GM10266 (cell line): Measurements from ENCODE around the gene C1QTNF6.

Experiments used
- DNase-seq: peaks from one replicate; pipeline ENCODE4 v3.0.0; 2012; ENCODE audit errors: extremely low spot score
- TF ChIP-seq, protein P1 (sequence below): IDR thresholded peaks from 2 replicates; pipeline ENCODE4 v1.5.1; 2012; ENCODE audit warnings: mild to moderate bottlenecking, low read depth; ENCODE audit not compliant: control insufficient read depth, insufficient read depth; ENCODE audit errors: missing control alignments

C1QTNF6 gene

DNA sequence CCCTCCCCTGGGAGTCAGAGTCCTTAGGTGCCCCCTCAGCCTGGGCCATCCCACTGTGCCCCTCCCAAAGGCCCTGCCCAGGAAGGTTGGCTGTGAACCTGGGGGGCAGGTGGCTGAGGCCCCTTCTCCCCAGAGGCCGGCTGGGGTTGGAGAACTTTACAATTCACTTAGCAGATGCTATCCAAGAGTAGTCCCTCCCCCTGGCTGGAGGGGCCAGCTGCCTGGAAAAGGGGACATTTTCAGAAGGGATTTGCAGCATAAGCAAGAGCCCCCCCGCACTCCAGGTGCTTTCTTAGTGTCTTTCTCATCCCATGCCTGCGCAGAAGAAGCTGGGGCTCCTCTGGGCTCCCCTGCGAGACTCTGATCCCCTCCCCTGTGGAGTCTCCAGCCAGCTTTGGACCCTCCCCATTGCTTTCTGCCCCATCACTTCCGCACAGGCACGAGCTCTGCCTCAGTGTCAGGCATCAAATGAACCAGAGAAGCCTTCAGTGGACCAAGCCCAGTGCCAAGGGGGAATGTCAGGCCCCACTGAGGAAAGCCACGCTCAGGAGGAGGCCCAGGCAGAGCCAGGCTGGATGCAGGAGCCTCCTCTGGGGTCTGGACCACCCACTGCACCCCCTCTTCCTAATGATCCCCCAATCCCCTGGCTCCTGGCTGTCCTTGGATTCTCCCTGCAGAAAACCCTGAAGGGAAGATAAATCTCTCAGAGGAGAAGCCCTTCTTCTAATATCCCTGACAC lies 20.5 kb upstream of the C1QTNF6 start:
- DNase-seq, result no peak
- TF ChIP-seq, protein P1, sequence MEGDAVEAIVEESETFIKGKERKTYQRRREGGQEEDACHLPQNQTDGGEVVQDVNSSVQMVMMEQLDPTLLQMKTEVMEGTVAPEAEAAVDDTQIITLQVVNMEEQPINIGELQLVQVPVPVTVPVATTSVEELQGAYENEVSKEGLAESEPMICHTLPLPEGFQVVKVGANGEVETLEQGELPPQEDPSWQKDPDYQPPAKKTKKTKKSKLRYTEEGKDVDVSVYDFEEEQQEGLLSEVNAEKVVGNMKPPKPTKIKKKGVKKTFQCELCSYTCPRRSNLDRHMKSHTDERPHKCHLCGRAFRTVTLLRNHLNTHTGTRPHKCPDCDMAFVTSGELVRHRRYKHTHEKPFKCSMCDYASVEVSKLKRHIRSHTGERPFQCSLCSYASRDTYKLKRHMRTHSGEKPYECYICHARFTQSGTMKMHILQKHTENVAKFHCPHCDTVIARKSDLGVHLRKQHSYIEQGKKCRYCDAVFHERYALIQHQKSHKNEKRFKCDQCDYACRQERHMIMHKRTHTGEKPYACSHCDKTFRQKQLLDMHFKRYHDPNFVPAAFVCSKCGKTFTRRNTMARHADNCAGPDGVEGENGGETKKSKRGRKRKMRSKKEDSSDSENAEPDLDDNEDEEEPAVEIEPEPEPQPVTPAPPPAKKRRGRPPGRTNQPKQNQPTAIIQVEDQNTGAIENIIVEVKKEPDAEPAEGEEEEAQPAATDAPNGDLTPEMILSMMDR, result no peak

DNA sequence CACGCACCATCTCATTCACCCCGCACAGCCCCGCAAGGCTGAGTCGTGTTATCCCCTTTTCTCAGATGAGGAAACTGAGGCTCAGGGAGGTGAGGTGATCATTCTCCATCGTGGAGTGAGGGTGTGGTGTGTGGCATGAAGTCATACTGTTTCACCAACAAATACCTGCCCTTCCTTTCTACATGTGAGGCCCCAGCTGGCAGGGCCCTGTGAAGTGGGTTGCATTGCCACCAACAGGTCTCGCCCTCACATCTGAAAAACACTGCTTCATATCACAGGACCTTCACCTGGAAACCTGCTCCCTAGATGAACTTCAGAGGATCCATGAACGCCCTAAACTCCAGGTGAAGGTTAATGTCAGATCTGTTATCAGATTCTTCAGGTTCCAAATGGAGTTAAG lies 19.9 kb upstream of the C1QTNF6 start:
- no peak for DNase-seq
- TF ChIP-seq, protein P1, result no peak

- TF ChIP-seq, protein P1, result no peak
- no peak for DNase-seq
Observed at GRCh38 chr22:37206841-37207821, 19.1 kb upstream of the C1QTNF6 start.

GRCh38 chr22:37206118-37206840 lies 18.2 kb upstream of the C1QTNF6 start:
- no peak for DNase-seq
- TF ChIP-seq, protein P1, result no peak

DNA sequence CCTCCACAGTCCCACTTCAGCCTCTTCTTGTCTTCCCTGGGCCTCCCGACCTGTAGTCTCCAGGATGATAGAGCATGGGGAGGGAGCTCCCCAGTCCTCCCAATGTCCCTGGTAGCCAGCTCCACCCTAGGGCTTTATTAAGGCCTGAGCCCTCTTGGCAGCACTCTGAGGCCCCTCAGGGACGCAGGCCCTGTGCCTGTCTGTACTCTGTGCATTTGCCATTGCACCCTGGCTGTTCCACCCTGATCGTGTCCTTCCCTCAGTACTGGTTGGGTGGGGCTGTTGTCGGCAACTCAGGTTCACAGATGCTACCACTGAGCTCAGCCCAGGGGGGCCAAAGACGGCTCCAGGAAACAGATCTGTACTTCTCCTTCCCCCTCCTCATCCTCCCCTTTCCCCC lies 17.0 kb upstream of the C1QTNF6 start:
- no peak for DNase-seq
- TF ChIP-seq, protein P1, result no peak

DNA sequence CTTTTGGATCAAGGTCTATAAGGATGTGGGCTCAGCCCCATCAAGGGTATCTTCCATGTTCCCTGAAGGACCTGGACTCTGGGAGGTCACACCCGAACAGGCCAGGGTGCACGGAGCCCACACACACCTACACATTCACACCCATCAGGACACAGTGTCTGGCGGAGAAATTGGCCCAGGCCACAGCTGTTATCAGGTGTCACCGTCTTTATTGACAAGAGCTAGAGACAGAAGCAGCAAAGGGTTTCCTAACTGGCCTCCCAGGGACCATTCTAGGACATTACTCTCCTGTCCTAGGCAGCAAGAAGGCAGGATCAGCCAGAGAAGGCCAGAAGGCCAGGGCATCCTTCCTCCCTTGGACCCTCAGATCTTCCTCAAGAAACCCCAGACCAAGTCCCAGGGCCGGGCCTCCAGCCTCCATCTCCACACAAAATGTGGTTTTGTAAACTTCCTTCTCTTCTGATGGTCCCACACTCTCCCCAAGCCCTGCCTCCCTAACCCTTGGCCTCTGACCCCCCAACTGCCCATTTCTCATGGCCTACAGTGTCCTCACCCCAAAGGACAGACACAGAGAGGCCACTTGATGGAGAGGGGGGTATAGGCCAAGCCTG lies 16.1 kb upstream of the C1QTNF6 start:
- TF ChIP-seq, protein P1, result no peak
- no peak for DNase-seq
